HG03469 (cell line): ENCODE results near the gene EXOC3.
"Not testable (repeated sequence)": the region's sequence is repeated elsewhere in the genome, so short reads cannot be mapped to it uniquely, and the experiment has no call there.

Source experiments
- ATAC-seq: cut with Tn5 transposase; IDR thresholded peaks from one replicate; pipeline ENCODE4 v1.9.1; 2021; ENCODE audit warnings: mild to moderate bottlenecking, moderate library complexity, moderate number of reproducible peaks; ENCODE audit not compliant: unreplicated experiment

The EXOC3 gene

DNA sequence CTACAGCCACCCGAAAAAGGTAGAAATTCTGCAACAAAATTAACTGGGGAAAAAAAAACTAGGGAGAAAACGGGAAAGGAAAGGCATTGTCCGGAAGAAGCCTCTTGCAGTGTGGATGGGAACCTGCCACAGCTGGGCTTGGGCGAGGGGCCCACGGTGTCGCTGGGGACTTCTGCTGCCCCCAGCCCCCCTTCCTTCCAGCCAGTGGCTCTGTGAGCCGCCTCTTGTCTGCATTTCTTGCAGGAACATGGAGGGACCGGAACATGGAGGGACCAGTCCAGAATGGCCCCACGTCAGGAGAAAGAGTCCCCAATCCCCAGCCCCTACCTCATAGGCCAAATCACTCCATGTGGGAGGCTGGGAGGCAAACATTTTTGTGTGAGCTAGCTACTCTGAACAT lies 36.9 kb upstream of the EXOC3 start:
- no peak for ATAC-seq

DNA sequence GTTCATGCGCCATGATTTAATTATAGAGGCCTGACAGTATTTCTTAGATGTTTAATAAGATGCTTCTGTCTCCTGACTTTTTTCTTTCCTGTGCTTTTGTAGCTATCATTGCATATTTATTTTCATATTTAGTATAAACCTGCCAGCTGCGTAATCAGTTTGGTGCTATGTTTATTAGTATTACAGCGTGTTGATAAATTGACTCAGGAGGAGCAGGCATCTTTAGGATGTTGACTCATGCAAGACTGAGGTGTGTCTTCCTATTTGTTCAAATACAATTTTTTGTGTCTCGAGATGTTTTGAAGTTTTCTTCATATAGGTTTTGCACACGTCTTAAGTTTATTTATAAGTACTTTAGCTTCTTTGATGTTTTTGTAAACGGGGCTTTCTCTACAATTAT lies 35.9 kb upstream of the EXOC3 start:
- no peak for ATAC-seq

- ATAC-seq: no peak
These were observed 35.1 kb upstream of the EXOC3 start for GRCh38 chr5:407801-408268.

DNA sequence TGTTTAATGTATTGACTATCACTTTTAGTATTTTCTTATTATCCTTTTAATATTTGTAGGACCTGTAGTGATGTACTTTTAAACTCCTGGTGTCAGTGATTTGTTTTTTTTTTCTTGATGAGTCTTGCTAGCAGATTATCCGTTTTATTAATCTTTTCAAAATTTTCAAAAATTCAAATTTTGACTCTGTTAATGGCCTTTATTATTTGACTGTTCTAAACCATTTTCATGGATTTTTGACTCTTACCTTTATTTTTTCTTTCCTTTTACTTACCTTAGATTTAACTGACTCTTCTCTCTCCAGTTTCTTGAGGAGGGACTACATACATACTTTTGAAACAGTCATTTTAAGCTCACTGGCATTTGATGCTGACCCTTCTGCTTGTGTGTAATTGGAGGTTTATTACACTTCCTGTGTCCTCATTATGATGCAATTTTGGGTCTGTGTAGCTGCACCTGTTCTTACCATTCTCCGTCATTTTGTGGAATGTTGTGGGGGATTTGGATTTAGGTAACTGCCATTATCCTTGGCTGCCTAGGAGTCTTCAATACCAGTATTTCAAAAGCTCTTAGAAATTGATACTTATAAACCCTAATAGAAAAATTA lies 32.0 kb upstream of the EXOC3 start:
- ATAC-seq: no peak

DNA sequence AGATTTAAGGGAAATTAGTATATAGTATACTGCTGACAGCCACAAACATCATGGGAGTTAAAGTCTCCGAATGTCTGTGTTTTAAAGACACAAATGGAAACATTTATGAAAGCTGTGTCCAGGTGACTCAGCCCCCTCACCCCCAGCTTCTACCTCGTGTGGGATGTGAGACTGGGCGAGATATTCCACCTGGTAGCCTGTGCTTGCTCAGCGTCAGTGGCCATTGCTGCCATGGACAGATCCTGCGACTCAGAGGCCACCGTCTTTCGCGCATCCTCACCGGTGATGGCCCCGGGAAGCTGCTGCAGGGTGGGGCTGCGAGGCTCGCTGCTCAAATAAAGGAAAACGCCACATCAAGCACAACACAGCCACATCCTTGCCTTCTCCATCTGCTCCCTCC lies 31.2 kb upstream of the EXOC3 start:
- ATAC-seq: no peak

DNA sequence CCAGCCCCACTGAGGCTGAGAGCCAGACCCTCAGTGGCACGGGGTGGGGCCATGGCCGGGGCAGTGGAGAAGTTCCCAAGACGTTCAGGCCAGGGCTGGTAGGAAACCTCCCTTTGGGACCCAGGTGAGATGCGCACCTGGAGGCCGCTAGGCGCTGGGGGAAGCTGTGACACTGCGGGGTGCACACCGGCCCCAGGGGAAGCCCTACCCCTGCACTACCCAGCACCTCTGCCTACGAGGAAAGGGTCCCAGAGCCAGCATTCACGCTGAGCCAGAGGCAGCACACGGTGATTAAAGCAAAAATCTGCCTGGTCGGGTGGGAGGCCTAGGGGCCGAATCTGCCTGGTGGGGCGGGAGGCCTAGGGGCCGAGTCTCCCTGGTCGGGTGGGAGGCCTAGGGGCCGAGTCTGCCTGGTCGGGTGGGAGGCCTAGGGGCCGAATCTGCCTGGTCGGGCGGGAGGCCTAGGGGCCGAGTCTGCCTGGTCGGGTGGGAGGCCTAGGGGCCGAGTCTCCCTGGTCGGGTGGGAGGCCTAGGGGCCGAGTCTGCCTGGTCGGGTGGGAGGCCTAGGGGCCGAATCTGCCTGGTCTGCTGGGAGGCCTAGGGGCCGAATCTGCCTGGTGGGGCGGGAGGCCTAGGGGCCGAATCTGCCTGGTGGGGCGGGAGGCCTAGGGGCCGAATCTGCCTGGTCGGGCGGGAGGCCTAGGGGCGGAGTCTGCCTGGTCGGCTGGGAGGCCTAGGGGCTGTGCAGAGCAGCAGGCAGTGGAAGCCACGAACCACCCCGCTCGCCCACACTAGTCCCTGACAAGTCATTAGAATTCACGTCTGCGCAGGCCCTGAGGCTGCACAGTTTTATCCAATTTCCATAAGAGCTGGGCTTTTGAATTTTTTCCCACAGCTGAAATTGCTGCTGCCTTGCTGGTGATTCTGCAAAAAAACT lies 27.7 kb upstream of the EXOC3 start:
- not testable (repeated sequence) for ATAC-seq

- no peak for ATAC-seq
These were observed 26.9 kb upstream of the EXOC3 start for GRCh38 chr5:415928-416635.

- no peak for ATAC-seq
These were observed 26.4 kb upstream of the EXOC3 start for GRCh38 chr5:416636-416960.

DNA sequence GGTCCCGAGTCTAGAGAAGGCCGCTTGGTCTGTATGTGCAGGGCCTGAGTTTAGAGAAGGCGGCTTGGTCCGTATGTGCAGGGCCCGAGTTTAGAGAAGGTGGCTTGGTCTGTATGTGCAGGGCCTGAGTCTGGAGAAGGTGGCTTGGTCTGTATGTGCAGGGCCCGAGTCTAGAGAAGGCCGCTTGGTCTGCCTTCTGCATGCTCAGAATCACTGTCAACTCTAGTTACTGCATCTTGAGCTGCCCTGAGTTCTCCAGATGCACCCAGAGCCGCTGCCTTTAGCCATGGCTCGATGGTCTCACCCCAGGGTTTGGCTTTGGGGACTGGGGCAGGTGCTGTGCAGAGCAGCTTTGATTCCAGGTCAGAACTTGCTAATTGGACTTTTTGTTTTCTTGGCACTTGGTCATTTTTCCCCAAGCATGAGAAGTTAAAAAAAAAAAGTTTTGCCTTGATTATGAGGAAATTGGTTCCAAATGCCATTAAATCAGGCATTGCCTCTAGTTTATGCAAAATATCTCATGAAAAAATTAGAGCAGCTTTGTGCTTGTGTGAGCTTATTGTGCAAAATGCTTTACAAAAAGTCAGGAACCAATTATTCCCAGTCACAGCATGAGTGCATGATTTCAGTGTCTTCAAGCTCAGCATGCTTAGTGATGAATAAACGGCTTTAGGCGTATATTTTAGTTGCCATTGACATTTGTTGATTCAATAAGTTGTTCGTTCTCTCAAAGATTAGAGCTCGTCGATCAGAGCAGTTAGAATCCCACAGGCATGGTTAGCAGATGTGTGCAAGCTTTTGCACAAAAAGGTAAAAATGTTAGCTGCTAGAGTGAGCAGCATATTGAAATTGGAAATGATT lies 25.4 kb upstream of the EXOC3 start:
- no peak for ATAC-seq

- no peak for ATAC-seq
These were observed 24.5 kb upstream of the EXOC3 start for GRCh38 chr5:418162-419121.

- no peak for ATAC-seq
These were observed 23.0 kb upstream of the EXOC3 start for GRCh38 chr5:419970-420369.

DNA sequence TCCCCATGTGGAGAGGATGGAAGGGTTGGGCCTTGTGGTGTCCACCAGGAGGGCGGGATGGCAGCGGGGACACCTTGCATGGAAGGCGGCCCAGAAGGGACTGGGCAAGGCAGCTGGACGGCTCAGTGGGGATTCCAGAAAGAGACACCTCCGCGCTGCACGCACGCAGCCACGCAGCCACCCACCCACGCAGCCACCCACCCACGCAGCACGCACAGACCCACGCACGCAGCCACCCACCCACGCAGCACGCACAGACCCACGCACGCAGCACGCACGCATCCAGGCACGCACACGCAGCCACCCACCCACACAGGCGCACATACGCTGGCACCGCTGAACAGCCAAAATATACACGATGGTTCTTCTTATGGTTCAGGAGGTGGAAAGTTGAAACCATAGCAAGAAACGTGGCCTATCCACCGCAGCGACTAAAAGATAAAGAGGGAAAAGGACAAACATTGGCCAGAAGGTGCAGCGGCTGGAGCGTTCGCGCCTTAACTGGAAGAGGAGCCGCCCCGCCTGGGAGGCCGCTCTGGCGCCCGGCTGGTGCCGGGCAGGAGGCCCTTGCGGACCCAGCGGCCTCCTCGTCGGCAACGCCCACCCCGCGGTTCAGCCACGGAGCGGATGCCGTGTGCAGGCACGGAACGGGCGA lies 22.2 kb upstream of the EXOC3 start:
- no peak for ATAC-seq

DNA sequence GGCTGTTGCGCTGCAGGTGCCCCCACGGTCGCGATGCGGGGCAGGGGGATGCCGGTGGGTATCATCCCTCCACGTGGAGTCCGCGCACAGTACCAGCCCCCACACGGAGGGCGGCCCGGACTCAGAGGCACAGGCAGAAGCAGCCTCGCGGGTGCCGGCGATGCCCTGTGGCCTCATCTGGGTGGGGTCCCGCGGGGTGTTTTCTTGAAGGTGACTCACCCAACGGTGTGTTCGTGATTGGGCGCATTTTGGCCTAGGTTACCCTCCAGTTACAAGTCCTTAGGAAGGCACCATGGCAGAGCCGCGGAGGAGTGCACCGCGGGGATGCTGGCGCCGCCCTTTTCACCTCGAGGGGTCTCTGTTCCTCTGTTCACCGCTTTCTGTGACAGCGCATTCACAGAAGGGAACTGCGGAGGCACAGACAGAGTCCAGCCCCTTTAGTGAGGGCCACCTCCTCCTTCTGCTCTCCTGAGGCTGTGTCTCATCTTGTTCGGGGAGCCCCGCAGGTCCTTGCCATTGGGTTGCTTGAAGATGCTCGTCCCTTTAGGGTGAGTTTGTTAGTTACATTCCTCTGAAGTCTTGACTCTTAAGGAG lies 21.6 kb upstream of the EXOC3 start:
- no peak for ATAC-seq

DNA sequence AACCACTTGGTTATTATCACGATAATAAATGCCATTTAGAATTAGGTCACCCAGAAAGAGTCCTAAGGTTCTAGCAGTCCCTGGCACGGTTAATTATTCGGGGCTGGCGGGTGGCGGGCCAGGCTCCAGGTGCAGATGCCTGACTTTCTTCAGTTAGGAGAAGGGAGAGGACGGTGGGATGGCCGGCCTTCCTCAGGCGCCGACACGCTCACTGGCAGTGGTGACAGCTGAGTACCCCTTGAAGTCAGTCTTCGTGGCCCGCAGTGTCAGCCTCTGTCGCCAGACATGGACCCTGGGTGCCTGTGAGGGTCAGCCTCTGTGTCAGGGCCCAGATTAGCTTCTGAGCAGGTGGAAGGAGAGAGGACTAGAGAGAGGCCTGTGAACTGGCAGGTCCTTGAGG lies 21.1 kb upstream of the EXOC3 start:
- no peak for ATAC-seq

- ATAC-seq: no peak
These were observed 20.4 kb upstream of the EXOC3 start for GRCh38 chr5:422323-423232.

- ATAC-seq: no peak
These were observed 19.8 kb upstream of the EXOC3 start for GRCh38 chr5:423233-423565.

GRCh38 chr5:423626-424261 lies 19.2 kb upstream of the EXOC3 start:
- ATAC-seq: no peak
